Measurements from ENCODE around the gene MLPH.

Gene MLPH

DNA sequence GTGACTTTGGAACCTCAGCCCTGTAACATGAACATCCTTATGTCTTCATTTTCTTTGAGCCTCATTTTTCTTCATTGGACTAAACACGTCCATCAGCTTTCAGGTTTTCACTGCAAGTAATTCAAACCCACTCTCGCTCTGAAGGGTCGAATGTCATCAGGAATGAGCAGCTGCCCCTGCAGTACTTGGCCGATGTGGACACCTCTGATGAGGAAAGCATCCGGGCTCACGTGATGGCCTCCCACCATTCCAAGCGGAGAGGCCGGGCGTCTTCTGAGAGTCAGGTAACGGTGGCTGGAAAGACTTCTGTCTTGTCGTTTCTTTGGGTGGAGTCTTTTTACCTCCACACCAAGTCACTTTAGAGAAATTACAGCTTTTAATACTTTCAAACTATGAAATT is 40.2 kb downstream of the MLPH start:
- no peak for DNase-seq

DNA sequence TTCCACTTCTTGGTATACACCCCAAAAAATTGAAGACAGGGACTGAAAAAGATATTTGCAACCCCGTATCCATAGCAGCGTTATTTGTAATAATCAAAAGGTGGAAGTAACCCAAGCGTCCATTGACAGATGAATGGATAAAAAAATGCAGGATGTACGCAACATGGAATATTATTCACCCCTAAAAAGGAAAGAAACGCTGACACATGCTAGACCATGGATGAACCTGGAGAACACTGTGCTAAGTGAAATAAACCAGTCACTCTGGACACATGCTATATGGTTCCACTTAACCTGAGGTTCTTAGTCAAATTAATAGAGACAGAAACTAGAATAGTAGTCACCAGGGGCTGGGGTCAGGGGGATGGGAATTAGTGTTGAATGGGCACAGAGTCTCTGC is 40.7 kb downstream of the MLPH start:
- DNase-seq: no peak

DNA sequence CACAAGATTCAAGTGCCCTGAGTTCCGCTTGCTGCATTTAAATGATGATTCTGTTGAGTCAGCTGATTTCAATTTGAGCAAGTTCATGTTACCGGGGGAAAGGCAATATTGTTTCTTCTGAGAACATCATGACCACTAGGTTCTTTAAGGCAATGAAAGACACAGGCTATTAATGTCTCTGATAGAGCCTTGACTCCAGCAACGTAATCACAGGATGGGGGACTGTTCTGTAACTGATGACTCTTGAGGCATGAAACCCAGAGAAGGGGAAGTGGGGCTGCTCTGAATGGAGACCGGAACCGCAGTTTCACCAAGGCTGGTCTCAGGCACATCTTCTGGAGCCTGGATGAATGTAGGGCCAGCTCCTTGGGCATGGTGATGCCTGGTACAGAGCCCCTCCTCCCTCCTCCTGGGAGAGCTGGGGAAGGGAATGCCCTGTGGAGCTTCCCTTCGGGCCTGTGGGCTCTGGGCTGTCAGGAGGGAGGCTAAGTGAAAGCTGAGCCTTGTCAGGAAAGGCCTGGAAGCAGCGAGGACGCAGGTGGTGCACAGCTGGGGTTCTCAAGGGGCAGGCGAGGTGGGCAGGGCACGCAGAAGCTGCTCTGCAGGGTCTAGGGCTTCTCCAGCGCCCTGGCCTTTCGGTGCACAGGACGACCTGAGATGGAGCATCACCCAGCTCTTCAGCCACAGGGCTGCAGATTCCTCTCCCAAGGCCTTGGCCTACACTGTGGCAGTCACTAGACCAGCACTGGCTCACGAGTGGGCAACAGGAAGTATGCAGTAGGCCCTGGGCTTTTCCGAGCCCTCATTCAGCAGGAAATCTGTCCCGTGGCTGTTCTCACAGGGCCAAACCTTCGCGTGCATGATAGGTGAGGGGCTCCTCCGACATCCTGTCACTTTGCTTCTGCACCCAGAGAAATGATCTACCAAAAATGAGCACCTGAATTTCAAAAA is 42.7 kb downstream of the MLPH start:
- DNase-seq: no peak

DNA sequence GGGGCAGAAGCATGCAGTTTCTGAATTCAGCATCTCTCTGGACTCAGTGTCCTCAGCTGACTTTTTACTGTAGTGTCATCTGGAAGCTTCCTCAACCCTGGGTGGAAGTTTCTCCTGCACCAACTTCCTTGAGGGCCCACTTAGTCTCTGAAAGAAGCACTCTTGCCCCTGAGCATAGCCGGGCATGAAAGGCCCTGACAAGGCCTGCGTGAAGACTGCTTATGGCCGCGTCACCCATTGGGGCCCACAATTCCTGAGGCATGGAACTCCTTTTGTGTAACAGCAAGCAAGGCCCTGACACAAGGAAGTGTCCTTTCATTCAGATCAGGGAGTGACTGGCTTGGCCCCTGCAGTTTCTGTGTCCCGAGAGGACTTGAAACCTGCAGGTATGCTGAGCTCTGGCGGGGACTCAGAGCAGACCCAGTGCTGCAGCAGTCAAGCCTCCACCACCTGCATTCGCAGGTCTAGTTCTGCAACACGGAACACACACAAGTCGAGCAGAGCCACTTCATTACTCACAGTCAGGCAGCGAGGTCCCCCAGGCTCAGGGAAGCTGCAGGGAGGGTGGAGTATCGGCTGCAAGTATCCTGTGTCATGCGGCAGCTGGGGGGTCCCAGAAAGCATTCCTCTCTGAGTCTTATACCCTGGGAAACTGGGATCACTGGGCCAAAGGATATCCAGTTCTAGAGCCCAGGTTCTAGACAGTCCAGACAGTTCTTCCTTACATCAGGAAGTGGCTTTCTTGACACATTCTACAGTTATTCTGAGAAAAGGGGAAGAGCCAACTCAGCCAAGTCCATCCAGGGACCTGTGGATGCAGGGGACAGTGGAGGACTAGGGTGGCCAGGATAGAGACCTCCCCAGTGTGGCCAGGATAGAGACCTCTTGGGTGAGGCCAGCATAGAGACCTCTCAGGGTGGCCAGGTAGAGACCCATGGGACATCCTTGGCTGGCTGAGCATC is 43.7 kb downstream of the MLPH start:
- DNase-seq: no peak

DNA sequence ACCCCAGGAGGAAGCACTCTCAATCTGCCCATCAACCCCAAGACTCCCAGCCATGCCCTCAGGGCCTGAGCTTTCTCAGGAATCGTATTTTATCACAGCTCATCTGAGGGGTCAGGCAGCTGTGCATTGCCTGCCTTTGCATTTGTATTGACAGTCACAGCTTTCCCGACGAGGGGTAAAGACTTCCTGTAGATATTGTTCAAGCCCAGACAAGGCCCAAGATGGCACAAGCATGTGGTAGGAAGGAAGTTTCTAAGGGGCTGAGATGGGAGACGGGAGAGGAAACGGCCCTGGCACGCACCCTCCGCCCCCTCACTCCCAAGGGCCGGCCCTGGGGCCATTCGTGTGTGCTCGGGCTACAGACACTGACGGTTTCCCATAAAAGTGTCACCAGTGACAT is 45.1 kb downstream of the MLPH start:
- no peak for DNase-seq

DNA sequence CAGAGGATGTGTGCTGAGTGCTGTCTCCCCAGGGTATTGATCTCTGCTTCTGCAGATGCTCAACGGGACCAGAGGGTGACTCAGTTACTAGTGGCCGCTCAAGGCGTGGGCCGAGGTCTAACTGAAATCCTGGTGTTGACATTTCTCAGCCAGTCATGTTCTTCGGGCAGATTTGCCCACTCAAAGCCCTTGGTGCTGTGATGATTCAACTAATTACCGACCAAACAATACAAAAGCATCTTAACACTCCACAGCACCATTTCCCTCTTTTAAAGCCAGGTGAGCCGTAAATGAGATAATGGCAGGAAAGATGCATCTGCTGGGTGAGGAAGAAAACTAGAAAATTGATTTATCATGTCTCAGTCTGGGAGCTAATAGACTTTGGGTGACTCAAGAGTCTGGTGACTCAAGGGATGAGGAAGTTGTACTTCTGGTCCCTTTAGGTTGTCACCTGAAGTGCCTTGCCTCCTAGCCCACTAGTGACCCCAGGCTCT is 46.7 kb downstream of the MLPH start:
- no peak for DNase-seq

DNA sequence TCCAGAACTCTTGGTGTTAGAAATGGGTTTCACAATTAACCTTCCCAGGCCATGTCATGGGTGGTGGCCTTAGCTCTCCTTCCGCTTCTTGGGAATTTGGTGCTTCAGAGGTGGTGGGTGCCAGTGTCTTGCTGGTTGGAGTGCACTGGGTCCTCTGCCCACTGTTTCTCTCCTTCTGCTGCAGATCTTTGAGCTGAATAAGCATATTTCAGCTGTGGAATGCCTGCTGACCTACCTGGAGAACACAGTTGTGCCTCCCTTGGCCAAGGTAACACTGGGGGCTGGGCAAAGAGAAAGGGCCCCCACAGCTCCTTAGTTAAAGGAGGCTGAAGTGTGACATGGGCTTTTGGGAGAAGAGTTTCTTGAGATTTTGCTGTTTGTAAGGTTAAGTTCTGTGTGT is 47.3 kb downstream of the MLPH start:
- no peak for DNase-seq

DNA sequence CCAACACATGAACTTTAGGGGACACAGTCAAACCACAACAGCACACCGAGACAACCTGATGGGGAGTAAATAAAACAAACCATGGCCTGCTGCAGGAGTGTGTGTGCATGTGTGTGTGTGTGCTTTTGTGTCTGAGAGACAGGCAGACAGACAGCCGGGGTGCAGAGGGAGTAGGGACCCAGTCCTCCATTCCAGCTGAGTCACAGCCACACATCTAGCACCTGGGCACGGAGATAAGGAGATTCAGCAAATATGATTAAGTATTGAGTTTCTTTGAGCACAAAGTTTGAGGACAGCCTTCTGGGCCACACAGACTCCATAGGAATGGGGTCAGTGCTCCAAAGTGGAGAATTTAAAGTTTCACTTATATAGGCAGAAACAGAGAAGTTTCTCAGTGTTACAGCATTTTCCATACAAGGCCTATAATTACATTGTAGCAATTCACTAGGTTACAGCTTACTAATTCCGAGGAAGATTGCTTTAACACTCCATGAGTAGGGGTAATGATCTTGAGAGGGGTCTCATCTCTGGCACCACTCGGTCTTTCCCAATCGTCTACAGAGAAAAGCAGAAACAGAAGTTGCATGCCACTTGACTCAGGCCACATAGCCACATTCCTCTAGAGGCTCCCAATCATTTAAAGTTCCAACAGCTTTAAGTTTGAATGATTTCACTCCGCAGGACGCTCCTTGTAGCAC is 48.5 kb downstream of the MLPH start:
- no peak for DNase-seq

DNA sequence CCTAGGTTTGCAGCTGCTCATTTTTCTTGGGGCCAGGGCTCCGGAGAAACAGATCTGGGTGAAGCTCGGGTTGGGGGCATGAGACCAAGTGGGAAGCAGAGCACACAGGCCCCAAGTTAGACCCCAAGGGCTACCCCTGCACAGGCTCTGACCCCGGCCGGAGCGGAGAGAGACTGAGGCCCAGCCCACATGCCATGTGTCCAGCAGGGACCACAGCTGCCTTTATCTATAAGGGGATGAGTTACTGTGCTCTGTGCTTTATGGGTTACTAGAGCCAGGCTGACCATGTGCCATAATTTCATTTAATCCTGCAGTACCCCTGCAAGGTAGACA is 49.0 kb downstream of the MLPH start:
- no peak for DNase-seq

DNA sequence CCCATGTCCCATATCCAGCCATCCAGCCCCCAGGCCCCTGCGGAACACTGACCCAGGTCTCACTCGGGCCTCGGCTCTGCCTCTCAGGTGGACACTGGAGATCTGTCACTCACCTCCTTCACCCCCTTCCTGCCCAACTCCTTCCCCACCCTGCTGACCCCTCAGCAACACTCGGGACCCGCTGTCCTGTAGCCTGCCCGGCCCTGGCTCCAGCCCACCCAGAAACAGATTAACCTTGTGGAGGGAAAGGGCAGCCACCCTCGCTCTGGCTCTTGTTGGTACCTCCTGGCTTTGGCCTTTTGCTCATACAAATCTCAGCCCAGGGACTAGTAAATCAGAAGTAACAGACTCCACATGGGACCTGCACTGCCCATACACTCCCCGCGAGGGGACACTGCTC is 49.6 kb downstream of the MLPH start:
- no peak for DNase-seq

DNA sequence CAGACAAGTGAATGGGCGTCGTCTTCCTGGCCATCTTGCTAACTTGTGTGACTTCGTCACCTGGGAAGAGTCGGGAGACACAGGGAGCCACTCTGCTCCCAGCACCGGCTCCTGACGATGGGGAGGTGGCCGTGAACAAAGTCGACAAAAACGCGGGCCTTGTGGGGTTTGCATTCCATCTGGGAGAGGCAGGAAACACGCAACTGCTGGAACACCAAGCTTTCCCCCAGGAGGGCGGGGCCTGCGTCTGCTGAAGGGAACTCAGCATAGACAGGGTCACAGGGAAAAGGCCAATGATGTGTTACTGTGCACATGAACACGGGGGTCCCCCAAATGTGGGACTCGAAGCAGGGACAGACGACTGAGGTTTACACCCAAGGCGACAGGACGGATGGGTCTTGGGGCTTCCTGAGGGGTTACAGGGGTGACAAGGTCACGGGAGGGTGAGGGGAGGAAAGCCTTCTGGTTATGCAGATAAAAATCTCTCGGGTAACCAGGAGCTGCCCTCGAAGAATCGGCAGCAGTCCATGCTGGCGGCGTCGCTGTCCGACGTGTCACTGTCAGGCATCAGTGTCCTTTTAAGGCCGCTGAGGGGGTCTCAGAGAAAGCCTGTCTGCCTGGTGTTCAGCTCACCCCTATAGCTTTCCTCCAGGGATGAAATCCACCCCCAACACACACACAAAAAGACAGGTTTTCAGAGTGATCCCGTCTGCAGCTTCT is 51.1 kb downstream of the MLPH start:
- DNase-seq: no peak

DNA sequence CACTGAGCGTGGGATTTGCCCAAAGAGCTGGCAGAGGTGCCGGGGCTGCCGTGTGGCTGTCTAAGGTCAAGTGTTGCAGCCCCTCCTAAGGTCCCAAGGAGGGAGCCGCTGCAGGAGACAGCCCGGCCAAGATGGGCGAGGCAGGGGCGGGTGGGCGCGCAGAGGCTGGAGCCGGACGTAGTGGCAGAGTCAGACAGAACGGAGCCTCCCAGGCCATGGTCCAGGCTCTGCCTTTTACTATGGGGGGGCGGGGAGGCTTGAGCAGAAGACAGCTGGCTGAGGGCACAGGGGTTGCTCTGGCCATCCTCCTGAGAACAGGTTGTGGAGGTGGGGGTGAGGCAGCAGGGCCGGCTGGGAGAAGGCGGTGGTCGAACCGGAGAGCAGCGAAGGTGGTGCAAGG is 51.9 kb downstream of the MLPH start:
- no peak for DNase-seq

DNA sequence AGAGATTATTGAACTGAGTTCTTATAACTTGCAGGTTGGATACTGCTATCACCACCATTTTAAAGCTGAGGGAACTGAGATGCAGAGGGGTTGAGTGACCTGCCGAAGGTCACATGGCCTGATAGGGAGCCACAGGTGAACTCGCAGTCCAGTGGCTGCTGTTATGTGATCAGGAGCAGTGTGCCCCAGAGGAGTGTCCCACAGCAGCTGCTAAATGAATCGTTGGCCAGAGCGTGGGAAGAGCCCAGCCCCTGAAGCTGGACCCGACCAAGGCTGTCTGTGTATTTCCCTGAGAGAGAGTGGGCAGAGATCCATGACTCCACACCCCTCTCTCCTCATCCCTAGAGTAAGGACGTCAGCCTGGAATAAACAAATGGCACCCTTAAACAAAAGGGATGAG is 52.6 kb downstream of the MLPH start:
- DNase-seq: no peak

DNA sequence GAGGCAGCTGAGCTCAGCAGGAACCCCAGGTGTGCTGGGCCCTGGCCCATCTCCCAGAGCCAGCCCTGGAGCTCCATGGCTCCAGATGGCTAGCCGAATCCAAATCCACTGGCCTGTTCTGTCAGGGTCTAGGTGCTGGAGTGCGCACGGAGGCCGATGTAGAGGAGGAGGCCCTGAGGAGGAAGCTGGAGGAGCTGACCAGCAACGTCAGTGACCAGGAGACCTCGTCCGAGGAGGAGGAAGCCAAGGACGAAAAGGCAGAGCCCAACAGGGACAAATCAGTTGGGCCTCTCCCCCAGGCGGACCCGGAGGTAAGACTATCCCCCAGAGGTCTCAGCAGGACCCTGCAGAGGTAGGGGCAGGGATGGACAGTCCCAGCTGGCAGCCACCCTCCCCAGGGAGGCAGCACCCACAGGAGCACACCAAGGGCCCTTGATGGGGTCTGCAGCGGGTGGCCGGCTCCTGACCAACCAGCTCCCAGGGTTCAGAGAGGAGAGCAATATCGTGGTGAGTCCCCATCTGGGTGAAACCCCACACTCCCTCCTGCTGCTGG is 53.2 kb downstream of the MLPH start:
- DNase-seq: no peak

DNA sequence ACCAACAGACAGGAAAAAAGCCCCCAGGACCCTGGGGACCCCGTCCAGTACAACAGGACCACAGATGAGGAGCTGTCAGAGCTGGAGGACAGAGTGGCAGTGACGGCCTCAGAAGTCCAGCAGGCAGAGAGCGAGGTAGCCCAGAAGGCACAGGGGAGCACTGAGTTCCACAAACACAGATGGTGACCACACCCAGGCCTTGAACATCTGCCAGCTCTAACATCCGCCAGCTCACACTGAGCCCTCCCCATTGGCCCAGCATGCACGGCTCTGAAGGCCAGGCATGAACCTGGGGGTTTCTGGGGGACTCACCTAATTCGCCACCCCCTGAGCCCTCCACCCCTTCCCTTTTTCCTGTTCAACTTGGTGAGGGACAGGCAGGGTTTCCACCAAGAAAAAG is 53.8 kb downstream of the MLPH start:
- DNase-seq: no peak

DNA sequence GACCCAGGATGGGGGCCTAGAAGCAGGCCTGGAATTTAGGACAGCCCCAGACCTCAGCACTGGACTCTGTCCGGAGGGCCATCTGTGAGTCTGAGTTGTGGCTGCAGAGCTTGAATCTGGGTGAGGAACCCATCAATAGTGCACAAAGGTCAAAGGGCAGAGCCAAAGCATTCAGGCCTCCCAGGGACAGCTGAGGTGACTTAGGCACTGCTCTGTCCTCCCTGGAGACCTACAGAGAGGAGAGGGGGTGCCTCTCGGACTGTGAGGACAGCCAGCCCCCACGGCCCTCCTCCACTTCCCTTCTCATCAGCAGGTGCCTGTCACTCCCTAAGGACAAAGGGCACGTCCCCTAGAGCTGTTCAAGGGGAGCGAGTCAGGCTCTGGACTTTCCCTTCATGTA is 54.2 kb downstream of the MLPH start:
- DNase-seq: no peak

DNA sequence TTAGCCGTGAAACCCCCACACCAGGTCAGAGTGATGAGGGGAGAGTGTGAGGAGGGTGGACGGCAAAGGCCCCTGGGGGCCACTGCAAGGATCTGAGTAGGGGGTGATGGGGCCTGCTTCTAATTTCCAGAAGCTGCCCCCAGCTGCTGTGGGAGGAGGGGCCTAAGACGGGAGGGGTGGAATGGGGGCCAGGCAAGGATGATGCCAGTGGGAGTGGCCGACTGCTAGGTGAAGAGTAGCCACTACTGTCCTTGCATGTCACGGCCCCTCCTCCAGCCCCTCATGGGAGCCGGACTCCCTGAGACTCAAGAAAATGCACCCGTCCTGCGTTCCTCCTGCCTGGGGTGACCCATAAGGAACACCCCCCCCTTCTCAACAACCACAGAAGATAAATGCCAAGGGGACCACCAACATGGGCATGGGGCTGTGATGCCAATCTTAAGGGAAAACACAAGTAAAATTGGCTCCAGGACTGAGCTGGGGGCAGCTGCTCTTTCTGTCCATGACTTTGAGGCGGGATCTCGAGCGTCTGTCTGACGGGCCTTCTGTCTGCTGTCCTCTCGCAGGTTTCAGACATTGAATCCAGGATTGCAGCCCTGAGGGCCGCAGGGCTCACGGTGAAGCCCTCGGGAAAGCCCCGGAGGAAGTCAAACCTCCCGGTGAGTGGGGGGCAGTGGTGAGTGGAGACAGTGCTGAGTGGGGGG is 55.1 kb downstream of the MLPH start:
- DNase-seq: no peak

DNA sequence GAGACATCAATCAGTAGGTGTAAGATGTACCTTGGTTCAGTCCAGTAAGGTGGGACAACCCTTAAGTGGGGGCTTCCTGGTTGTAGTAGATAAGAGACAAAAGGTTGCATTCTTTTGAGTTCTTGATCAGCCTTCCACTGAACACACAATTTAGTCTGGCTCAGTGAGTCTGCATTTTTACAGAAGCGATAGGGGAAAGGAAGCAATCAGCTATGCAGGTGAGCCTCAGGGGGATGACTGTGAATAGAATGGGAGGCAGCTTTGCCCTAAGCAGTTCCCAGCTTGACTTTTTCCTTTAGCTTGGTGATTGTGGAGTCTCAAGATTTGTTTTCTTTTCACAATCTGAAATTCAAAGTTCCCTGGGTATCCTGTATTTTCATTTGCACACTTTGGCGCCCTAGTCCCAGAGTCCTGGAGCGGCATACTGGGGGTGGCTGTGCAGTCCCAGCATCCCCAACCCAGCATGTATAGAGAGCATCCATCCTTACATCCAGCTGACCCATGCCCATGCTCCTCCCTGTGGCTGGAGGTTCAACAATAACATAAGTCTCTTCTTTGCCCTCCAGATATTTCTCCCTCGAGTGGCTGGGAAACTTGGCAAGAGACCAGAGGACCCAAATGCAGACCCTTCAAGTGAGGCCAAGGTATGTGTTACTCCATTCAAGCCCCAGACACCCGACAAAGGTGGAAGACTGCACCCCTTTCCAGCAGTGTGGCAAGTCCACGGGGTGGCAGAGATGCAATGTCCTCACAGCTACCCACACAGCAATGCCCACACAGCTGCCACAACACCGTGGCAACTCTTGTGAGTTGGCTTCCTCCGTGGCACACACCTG is 59.2 kb downstream of the MLPH start:
- DNase-seq: no peak

DNA sequence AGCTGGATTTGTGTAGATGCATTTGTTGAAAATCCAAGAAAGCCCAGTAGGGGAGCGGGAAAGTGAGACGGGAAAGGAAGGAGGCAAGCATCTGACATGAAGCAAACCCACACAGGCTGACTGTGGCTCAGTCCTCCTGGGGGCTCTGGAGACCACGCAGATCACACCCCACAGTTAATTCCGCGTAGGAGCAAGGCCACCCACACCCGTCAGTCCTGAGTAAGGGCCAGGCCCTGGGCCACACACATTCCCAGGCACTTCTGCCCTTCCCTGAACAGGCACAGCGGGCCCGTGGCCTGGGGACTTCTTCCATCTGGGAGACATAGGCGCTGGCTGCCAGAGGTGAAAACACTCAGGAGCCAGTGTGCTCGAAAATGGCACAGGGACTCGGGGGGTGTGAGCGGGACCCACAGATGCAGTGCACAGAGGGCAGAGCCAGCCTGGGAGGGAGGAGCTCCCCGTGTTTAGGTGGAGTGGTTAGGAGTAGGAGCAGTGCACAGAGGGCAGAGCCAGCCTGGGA is 59.9 kb downstream of the MLPH start:
- no peak for DNase-seq

DNA sequence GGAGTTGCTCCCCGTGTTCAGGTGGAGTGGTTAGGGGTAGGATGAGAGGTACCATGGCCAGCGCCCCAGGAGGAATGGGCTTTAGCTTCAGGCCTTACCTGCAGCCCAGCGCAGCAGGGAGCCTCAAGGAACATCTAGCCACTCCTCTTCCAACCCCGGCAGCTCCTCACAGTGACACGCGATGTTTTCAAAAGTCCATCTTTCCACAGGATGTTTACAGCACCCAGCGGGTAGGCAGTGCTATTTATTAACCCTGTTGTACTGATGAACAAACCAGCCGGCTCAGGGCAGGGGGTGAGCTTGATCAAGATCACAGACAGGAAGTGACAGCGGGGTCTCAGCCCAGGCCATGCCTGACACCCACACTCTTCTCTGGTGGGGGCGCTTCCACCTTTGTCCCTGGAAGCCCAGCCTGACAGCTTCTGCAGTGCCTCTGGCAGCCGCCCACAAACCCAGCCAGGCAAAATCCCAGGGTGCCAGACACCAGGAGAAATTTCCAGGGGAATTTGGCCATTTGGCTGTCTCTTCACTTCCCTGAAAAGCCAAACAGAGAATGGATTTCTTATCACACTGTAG is 60.9 kb downstream of the MLPH start:
- no peak for DNase-seq
